Gastroesophageal sphincter (tissue), 4 donors: ENCODE measurements around the gene ALLC. TPM values are rescaled to one million over a fixed set of nuclear protein-coding genes. Genes with fewer than 3 reads are reported as not detected.
"Not testable (repeated sequence)": the region's sequence is repeated elsewhere in the genome, so short reads cannot be mapped to it uniquely, and the experiment has no call there.

Experiments used
- ATAC-seq: fragments of 150-250 bp; one replicate; pipeline ENCODE4 v1.9.1; 2016; ENCODE audit warnings: mild to moderate bottlenecking, moderate library complexity
- H3K27ac ChIP-seq, 4 donors: fragments of 200-600 bp; sonication (generic) in 3 of 4; 1 replicate in 3 of 4; 2 replicates in 1 of 4; pipeline ENCODE4 v1.5.1; 2016 to 2019
- H3K27me3 ChIP-seq: fragments of 200-600 bp; sonication (generic); one replicate; pipeline ENCODE4 v1.5.1; 2019
- H3K36me3 ChIP-seq, 2 donors: fragments of 200-600 bp; sonication (generic); one replicate each; pipeline ENCODE4 v1.5.1; 2019; ENCODE audit warnings: control low read depth in 1 of 2
- H3K4me1 ChIP-seq, 3 donors: fragments of 200-600 bp; sonication (generic); 1 replicate in 2 of 3; 2 replicates in 1 of 3; pipeline ENCODE4 v1.5.1; 2016 to 2019; ENCODE audit warnings: control low read depth in 2 of 3
- H3K4me3 ChIP-seq, 2 donors: fragments of 200-600 bp; sonication (generic); one replicate each; pipeline ENCODE4 v1.5.1; 2019; ENCODE audit warnings: mild to moderate bottlenecking in 1 of 2, moderate library complexity in 1 of 2
- H3K9me3 ChIP-seq, 3 donors: fragments of 200-600 bp; sonication (generic); one replicate each; pipeline ENCODE4 v1.5.1; 2017 to 2019; ENCODE audit warnings: control low read depth in 2 of 3
- EP300 ChIP-seq: sonication (generic); formaldehyde crosslinking; IDR thresholded peaks from one replicate; pipeline ENCODE4 v1.6.1; 2017; ENCODE audit warnings: antibody characterized with exemption, mild to moderate bottlenecking
- POLR2A ChIP-seq, 2 donors: fragments of 450-650 bp; IDR thresholded peaks; one replicate each; pipeline ENCODE4 v1.6.1; 2017; ENCODE audit warnings: antibody characterized with exemption in 2 of 2, mild to moderate bottlenecking in 2 of 2, moderate library complexity in 1 of 2
- POLR2AphosphoS5 ChIP-seq: sonication (generic); formaldehyde crosslinking; IDR thresholded peaks from one replicate; pipeline ENCODE4 v1.6.1; 2017; ENCODE audit warnings: antibody characterized with exemption
- WGBS, 2 donors: methylation state at CpG; one replicate each; pipeline ENCODE4 v1.1.5; 2018; ENCODE audit warnings: low coverage in 1 of 2; 5-methylcytosine and 5-hydroxymethylcytosine counted together
- total RNA-seq, 4 donors: library from RNA; depleted of rRNA; stranded (reverse); fragments of >200 nt; gene quantifications; one replicate each; pipeline ENCODE4 v1.1.0, GENCODE V29; 2016
- TF ChIP-seq, protein P1 (sequence below), 4 experiments: fragments of 200-600 bp in 2 of 4; fragments of 450-650 bp in 2 of 4; sonication (generic) in 1 of 4; IDR thresholded peaks; one replicate each; pipeline ENCODE4 v1.5.1; 2017 to 2019; ENCODE audit warnings: antibody characterized with exemption in 4 of 4, mild to moderate bottlenecking in 2 of 4, moderate library complexity in 2 of 4

ALLC gene
- total RNA-seq, 4 donors from 2014 or later: not detected

DNA sequence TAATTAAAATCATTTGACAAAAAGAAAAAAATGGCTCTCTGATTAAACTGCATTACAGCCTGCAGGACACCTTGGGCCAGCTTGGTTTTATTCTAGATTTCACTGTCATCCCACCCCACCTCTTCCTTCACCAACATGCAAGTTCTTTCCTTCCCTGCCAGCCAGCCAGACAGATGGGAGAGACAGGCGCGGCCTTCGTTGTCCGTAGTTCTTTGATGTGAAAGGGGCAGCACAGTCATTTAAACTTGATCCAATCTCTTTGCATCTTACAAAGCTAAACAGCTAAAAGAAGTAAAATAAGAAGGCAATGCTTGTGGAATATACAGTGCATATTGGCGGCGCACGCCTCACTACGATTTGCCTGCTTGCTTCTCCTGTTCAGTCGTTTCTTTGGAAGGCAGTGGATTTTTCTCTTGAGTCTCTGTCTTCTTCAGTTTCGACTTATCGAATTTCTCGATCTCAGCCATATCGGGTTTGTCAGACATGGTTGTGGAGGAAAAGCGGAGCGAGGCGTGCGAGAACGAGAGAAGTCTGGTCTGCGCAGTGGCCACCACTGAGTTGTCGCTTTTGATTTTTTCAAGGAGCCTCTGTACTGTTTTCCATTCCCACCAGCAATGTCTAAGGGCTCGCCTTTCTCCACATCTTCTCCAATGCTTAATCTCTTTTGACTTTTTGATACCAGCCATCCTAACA lies 40.7 kb upstream of the ALLC start:
- Histone ChIP-seq H3K27me3 (no peaks in the 10 kb centered on the region), H3K27ac (no peak overlapping the region), H3K4me3 (no peak overlapping the region), H3K36me3 (no peaks in the 10 kb centered on the region), H3K9me3 (peaks cover 0 to 17% (median 0%) of the 10 kb centered on the region in 3 donors), H3K4me1 (no peaks in the 10 kb centered on the region)
- 91 to 94% methylated on average over 9 to 16 of the region's 21 CpGs for WGBS, 2 donors
- no peak for ATAC-seq
- TF ChIP-seq EP300: no peak
- TF ChIP-seq, protein P1, sequence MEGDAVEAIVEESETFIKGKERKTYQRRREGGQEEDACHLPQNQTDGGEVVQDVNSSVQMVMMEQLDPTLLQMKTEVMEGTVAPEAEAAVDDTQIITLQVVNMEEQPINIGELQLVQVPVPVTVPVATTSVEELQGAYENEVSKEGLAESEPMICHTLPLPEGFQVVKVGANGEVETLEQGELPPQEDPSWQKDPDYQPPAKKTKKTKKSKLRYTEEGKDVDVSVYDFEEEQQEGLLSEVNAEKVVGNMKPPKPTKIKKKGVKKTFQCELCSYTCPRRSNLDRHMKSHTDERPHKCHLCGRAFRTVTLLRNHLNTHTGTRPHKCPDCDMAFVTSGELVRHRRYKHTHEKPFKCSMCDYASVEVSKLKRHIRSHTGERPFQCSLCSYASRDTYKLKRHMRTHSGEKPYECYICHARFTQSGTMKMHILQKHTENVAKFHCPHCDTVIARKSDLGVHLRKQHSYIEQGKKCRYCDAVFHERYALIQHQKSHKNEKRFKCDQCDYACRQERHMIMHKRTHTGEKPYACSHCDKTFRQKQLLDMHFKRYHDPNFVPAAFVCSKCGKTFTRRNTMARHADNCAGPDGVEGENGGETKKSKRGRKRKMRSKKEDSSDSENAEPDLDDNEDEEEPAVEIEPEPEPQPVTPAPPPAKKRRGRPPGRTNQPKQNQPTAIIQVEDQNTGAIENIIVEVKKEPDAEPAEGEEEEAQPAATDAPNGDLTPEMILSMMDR (IDR thresholded peaks at IDR 0.05): no peak
- TF ChIP-seq POLR2AphosphoS5: no peak
- TF ChIP-seq POLR2A (IDR thresholded peaks at IDR 0.05): no peak

DNA sequence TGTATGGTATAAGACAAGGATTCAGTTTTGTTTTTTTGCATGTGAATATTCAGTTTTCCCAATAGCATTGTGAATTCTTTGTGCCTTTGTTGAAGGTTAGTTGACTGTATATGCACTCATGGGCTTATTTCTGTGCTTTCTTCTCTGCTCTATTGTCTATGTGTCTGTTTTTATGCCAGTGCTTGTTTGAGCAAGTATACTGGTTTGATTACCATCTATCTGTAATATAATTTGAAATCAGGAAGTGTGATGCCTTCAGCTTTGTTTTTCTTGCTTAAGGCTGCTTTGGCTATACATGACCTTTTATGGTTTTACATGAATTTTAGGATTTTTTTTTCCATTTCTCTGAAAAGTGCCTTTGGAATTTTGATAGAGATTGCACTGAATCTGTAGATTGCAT lies 39.6 kb upstream of the ALLC start:
- no peaks in the 10 kb centered on the region for H3K4me1 ChIP-seq
- no peaks in the 10 kb centered on the region for H3K36me3 ChIP-seq
- H3K27ac ChIP-seq: no peak overlapping the region
- peaks cover 0 to 17% (median 0%) of the 10 kb centered on the region in 3 donors for H3K9me3 ChIP-seq
- H3K27me3 ChIP-seq: no peaks in the 10 kb centered on the region
- H3K4me3 ChIP-seq: no peak overlapping the region
- no peak for ATAC-seq
- TF ChIP-seq, protein P1 (IDR thresholded peaks at IDR 0.05): no peak
- TF ChIP-seq EP300 (no peak), POLR2AphosphoS5 (no peak)

DNA sequence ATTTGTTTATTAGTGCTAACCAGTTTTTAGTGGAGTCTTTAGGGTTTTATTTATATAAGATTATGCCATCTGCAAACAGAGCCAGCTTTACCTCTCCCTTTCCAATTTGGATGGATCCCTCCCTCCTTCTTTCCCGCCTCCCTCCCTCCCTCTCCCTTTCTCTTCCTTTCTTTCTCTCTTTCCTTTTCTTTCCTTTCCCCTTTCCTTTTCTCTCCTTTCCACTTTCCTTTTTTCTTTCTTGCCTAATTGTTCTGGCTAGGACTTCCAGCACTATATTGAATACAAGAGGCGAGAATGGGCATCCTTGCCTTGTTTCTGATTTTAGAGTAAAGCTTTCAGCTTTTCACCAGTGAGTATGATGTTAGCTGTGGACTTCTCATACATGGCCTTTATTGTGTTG lies 39.0 kb upstream of the ALLC start:
- ATAC-seq: no peak
- Histone ChIP-seq H3K36me3 (no peaks in the 10 kb centered on the region), H3K9me3 (peaks cover 0 to 20% (median 0%) of the 10 kb centered on the region in 3 donors), H3K27ac (no peak overlapping the region), H3K4me3 (no peak overlapping the region), H3K4me1 (no peaks in the 10 kb centered on the region), H3K27me3 (no peaks in the 10 kb centered on the region)
- 83 to 94% methylated on average over 1 to 2 of the region's 2 CpGs for WGBS, 2 donors
- TF ChIP-seq POLR2AphosphoS5 (no peak), POLR2A (IDR thresholded peaks at IDR 0.05) (no peak), EP300 (no peak)
- TF ChIP-seq, protein P1 (IDR thresholded peaks at IDR 0.05): no peak

DNA sequence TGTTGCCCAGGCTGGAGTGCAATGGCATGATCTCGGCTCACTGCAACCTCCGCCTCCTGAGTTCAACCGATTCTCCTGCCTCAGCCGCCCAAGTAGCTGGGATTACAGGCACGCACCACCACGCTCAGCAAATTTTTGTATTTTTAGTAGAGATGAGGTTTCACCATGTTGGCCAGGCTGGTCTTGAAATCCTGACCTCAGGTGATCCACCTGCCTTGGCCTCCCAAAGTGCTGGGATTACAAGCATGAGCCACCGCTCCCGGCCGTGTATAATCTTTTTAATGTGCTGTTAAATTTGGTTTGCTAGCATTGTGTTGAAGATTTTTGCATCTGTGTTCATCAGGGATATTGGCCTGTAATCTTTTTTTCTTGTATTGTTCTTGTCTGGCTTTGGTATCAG lies 38.3 kb upstream of the ALLC start:
- not testable (repeated sequence) for H3K4me3 ChIP-seq, ATAC-seq, H3K4me1 ChIP-seq, H3K36me3 ChIP-seq, H3K27me3 ChIP-seq, H3K27ac ChIP-seq
- peaks cover 0 to 20% (median 0%) of the 10 kb centered on the region in 3 donors for H3K9me3 ChIP-seq
- 98% methylated on average over 9 of the region's 9 CpGs; no CpG with 5 or more reads in 1 of the 2 donors for WGBS, 2 donors

DNA sequence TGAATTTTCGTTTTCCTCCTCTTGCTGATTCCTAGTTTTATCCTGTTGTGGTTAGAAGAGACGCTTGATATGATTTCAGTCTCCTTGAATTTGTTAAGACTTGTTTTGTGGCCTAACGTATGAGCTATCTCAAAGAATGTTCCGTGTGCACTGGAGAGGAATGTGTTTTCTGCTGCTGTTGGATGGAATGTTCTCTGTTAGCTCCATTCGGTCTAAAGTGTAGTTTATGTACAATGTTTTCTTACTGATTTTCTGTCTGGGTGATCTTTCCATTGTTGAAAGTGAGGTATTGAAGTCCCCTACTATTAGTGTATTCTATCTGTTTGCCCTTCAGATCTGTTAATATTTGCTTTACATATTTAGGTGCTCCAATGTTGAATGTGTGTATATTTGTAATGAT lies 37.2 kb upstream of the ALLC start:
- Histone ChIP-seq H3K36me3 (no peaks in the 10 kb centered on the region), H3K9me3 (peaks cover 0 to 19% (median 0%) of the 10 kb centered on the region in 3 donors), H3K27me3 (no peaks in the 10 kb centered on the region), H3K4me3 (no peak overlapping the region), H3K27ac (no peak overlapping the region), H3K4me1 (peaks cover 0 to under 1% (median 0%) of the 10 kb centered on the region in 3 donors)
- ATAC-seq: no peak
- TF ChIP-seq POLR2A (IDR thresholded peaks at IDR 0.05): no peak
- no peak for TF ChIP-seq EP300
- TF ChIP-seq POLR2AphosphoS5: no peak
- TF ChIP-seq, protein P1 (IDR thresholded peaks at IDR 0.05): no peak
- WGBS, 2 donors: 65 to 82% methylated on average over 5 of the region's 5 CpGs
